OCI-LY3 (cell line): ENCODE results near the gene NPEPPS.

ENCODE experiments used
- CTCF ChIP-seq: fragments of 200-600, 300-600 bp; sonication (generic); IDR thresholded peaks from 2 replicates; pipeline ENCODE4 v1.5.1; 2014; ENCODE audit warnings: antibody characterized with exemption, low read length, low read depth
- EZH2phosphoT487 ChIP-seq: fragments of 200-600 bp; shearing (Covaris generic); IDR thresholded peaks from 2 replicates; pipeline ENCODE4 v1.6.1; 2018; ENCODE audit warnings: antibody characterized with exemption, mixed run types, low read depth

- no peak for TF ChIP-seq CTCF
- no peak for TF ChIP-seq EZH2phosphoT487
Measured at GRCh38 chr17:47628014-47628566, 97.2 kb downstream of the NPEPPS start.
